ENCODE data around the gene KLF6. TPM values are rescaled to one million over a fixed set of nuclear protein-coding genes. Genes with fewer than 3 reads are reported as not detected.

The KLF6 gene
- total RNA-seq, 1 experiment from 2014 or later: 282 TPM

- Mint-ChIP-seq H3K27me3 (ENCODE audit: insufficient read depth, unreplicated experiment) (no peaks in the 10 kb centered on the region), H3K9me3 (ENCODE audit: unreplicated experiment) (no peaks in the 10 kb centered on the region), H3K4me1 (ENCODE audit: insufficient read depth, unreplicated experiment) (peaks cover 11% of the 10 kb centered on the region), H3K36me3 (ENCODE audit: insufficient read depth, unreplicated experiment) (no peaks in the 10 kb centered on the region), H3K4me3 (ENCODE audit: unreplicated experiment) (no peak overlapping the region), H3K27ac (ENCODE audit: low read depth, unreplicated experiment) (no peak overlapping the region)
- ChIA-PET POLR2A (interaction anchor here (1.5 to 9.5 kb wide), 4 partner anchors 17 to 48 kb away, joined by 4 to 150 read pairs (median 64); partner anchors contain the start of gene KLF6), CTCF (interaction anchor here (0.5 to 0.6 kb wide), 2 partner anchors 635 to 934 kb away, joined by 3 to 4 read pairs; no protein-coding TSS in a partner anchor)
- no peak for DNase-seq (ENCODE audit: unreplicated experiment)
- intact Hi-C loops (cut with micrococcal nuclease): no loop called here
- TF ChIP-seq, protein P1, sequence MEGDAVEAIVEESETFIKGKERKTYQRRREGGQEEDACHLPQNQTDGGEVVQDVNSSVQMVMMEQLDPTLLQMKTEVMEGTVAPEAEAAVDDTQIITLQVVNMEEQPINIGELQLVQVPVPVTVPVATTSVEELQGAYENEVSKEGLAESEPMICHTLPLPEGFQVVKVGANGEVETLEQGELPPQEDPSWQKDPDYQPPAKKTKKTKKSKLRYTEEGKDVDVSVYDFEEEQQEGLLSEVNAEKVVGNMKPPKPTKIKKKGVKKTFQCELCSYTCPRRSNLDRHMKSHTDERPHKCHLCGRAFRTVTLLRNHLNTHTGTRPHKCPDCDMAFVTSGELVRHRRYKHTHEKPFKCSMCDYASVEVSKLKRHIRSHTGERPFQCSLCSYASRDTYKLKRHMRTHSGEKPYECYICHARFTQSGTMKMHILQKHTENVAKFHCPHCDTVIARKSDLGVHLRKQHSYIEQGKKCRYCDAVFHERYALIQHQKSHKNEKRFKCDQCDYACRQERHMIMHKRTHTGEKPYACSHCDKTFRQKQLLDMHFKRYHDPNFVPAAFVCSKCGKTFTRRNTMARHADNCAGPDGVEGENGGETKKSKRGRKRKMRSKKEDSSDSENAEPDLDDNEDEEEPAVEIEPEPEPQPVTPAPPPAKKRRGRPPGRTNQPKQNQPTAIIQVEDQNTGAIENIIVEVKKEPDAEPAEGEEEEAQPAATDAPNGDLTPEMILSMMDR (IDR thresholded peaks at IDR 0.05; ENCODE audit: unreplicated experiment): no peak
- BruUV-seq (replicated peaks): no TSS peak
Measured at GRCh38 chr10:3832022-3832786, 47.2 kb upstream of the KLF6 start.

- H3K4me1 Mint-ChIP-seq (ENCODE audit: insufficient read depth, unreplicated experiment): peaks cover 11% of the 10 kb centered on the region
- no peak overlapping the region for H3K27ac Mint-ChIP-seq (ENCODE audit: low read depth, unreplicated experiment)
- H3K27me3 Mint-ChIP-seq (ENCODE audit: insufficient read depth, unreplicated experiment): no peaks in the 10 kb centered on the region
- no TSS peak for BruUV-seq (replicated peaks)
- H3K36me3 Mint-ChIP-seq (ENCODE audit: insufficient read depth, unreplicated experiment): no peaks in the 10 kb centered on the region
- TF ChIP-seq, protein P1 (IDR thresholded peaks at IDR 0.05; ENCODE audit: unreplicated experiment): no peak
- no peak for DNase-seq (ENCODE audit: unreplicated experiment)
- ChIA-PET POLR2A (interaction anchor here (1.1 to 9.5 kb wide), 5 partner anchors 10 to 48 kb away, joined by 3 to 150 read pairs (median 9); partner anchors contain the start of gene KLF6), CTCF (interaction anchor here (0.6 to 0.7 kb wide), 2 partner anchors 80 to 634 kb away, joined by 3 read pairs; no protein-coding TSS in a partner anchor)
- intact Hi-C loops (cut with micrococcal nuclease): no loop called here
- no peaks in the 10 kb centered on the region for H3K9me3 Mint-ChIP-seq (ENCODE audit: unreplicated experiment)
- no peak overlapping the region for H3K4me3 Mint-ChIP-seq (ENCODE audit: unreplicated experiment)
Measured at GRCh38 chr10:3831608-3832007, 46.6 kb upstream of the KLF6 start.

- DNase-seq (ENCODE audit: unreplicated experiment): no peak
- Mint-ChIP-seq H3K36me3 (ENCODE audit: insufficient read depth, unreplicated experiment) (no peaks in the 10 kb centered on the region), H3K27me3 (ENCODE audit: insufficient read depth, unreplicated experiment) (no peaks in the 10 kb centered on the region), H3K9me3 (ENCODE audit: unreplicated experiment) (no peaks in the 10 kb centered on the region), H3K4me3 (ENCODE audit: unreplicated experiment) (no peak overlapping the region), H3K4me1 (ENCODE audit: insufficient read depth, unreplicated experiment) (peaks cover 14% of the 10 kb centered on the region), H3K27ac (ENCODE audit: low read depth, unreplicated experiment) (no peak overlapping the region)
- intact Hi-C loops (cut with micrococcal nuclease): no loop called here
- TF ChIP-seq, protein P1 (IDR thresholded peaks at IDR 0.05; ENCODE audit: unreplicated experiment): no peak
- ChIA-PET CTCF (interaction anchor here (0.6 to 0.7 kb wide), 3 partner anchors 81 to 943 kb away, joined by 3 read pairs; no protein-coding TSS in a partner anchor), POLR2A (interaction anchor here (1.1 to 9.5 kb wide), 5 partner anchors 10 to 47 kb away, joined by 3 to 150 read pairs (median 9); partner anchors contain the start of gene KLF6)
- BruUV-seq (replicated peaks): no TSS peak
Measured at GRCh38 chr10:3830946-3831345, 45.9 kb upstream of the KLF6 start.

All from MCF 10A (cell line).